Measurements from ENCODE around the gene VPS45.

- TF ChIP-seq CTCF (IDR thresholded peaks at IDR 0.05) (no peak), POLR2A (IDR thresholded peaks at IDR 0.05) (no peak), EP300 (IDR thresholded peaks at IDR 0.05) (no peak)
Observed at GRCh38 chr1:150060260-150060659, 7.3 kb upstream of the VPS45 start.

Measured in ovary (tissue), 3 donors.